ENCODE measurements around the gene ZNF74.
"Not testable (repeated sequence)": the region's sequence is repeated elsewhere in the genome, so short reads cannot be mapped to it uniquely, and the experiment has no call there.

Gene ZNF74

DNA sequence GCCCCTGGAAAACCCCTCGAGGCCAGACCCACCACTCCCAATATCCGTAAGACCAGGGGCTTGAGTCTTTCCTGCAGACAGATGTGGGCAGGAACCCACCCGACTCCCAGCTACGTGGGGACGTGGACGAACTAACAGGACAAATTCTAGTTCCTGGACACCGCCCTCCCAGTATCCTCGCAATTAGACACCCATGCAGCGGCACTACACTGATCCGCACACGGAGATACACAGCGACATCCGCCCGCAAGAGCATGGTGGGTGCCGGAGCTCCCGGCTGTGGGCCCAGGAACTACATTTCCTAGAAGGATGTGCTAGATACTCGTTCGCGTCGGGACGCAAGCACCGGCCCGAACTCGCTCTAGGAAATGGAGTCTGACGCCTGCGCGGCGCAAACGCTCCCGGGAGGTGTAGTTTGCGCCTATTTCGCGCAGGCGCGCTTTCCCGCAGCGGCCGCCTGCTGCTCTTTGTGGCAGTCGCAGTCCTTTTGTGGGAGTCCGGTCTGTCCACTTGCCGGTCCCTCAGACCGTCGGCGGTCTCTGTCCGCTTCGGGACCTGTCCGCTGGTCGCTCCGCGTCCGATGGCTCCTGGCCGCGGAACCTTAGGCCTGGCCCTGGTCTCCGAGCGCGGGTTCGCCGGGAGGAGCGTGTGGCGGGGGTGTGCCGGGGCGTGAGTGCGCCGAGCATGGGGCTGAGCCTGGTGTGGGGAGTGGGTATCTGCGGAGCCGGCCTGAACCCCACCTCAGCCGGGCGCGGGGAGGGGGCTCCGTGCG lies at the start of gene ZNF74:
ZNF74 (plus strand) TSS at position 447 of the 772 bp plus-strand sequence. CDS start 478 bp downstream, outside the sequence.
- peak; percentile 96 for DNase-seq (ENCODE audit: low read depth, low spot score)

DNA sequence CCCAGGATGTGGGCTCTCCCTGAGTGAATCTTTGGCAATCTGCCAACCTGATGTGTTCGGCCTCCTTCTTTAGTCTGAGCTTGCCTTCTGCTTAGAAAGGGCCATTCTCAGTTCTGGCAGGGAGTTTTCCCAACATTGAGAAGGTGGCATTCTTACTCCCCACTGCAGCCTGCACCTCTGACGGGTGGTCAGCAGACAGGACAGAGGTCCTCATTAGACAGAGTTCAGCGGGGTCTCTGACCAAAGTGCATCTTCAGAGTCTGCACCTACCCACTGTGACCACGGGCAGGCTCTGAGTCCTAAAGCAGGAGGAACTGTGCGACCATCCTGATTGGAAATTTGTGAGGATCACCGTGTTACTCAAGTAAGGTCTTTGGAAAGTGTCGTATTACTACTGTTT lies 47.4 kb upstream of the ZNF74 start:
- not testable (repeated sequence) for DNase-seq (ENCODE audit: low read depth, low spot score)

DNA sequence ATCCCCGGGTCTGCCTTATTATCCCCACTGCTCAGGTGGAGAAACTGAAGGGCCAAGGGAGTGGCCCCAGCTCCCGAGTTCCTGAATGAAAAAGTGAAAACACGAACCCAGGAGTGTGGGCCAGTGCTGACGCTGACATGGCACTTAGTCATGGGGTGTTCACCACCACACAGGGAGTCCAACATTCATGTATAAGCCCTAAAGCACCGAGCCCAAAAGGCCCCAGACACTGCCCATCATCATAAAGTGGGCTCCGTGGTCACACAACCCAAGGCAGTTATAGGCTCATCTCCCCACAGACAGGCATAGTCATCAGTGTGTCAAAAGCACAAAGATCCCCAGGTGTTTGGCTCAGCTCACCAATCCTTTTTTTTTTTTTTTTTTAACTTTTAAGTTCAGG lies 41.4 kb upstream of the ZNF74 start:
- DNase-seq (ENCODE audit: low read depth, low spot score): not testable (repeated sequence)

DNA sequence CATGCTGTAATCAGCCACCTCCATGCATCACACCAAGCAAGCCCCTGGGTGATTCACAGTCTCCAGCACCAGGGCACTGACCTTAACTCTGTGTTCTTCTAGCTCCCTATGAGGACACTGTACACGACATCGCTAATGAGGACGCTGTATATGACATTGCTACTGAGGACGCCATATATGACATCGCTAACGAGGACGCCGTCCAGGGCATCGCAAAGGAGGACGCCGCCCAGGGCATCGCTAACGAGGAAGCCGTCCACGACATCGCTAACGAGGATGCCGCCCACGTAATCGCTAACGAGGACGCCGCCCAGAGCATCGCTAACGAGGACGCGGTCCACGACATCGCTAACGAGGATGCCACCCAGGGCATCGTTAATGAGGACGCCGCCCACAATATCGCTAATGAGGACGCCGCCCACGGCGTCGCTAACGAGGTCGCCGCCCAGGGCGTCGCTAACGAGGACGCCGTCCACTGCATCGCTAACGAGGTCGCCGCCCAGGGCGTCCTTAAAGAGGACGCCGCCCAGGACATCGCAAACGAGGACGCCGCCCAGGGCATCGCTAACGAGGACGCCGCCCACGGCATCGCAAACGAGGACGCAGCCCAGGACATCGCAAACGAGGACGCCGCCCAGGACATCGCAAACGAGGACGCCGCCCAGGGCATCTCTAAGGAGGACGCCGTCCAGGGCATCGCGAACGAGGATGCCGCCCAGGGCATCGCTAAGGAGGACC lies 39.5 kb upstream of the ZNF74 start:
- no peak for DNase-seq (ENCODE audit: low read depth, low spot score)

DNA sequence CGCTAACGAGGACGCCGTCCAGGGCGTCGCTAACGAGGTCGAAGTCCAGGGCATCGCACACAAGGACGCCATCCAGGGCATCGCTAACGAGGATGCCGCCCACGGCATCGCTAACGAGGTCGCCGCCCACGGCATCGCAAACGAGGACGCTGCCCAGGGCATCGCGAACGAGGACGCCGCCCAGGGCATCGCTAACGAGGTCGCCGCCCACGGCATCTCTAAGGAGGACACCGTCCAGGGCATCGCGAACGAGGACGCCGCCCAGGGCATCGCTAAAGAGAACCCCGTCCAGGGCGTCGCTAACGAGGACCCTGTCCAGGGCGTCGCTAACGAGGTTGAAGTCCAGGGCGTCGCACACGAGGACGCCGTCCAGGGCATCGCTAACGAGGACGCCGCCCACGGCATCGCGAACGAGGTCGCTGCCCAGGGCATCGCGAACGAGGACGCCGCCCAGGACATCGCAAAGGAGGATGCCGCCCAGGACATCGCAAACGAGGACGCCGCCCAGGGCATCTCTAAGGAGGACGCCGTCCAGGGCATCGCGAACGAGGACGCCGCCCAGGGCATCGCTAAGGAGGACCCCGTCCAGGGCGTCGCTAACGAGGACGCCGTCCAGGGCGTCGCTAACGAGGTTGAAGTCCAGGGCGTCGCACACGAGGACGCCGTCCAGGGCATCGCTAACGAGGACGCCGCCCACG lies 37.9 kb upstream of the ZNF74 start:
- DNase-seq (ENCODE audit: low read depth, low spot score): not testable (repeated sequence)

DNA sequence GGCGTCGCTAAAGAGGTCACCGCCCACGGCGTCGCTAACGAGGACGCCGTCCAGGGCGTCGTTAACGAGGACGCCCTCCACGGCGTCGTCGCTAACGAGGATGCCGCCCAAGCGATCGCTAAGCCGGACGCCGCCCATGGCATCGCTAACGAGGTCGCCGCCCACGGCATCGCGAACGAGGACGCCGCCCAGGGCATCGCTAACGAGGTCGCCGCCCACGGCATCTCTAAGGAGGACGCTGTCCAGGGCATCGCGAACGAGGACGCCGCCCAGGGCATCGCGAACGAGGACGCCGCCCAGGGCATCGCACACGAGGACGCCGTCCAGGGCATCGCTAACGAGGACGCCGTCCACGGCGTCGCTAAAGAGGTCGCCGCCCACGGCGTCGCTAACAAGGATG lies 37.0 kb upstream of the ZNF74 start:
- not testable (repeated sequence) for DNase-seq (ENCODE audit: low read depth, low spot score)

DNA sequence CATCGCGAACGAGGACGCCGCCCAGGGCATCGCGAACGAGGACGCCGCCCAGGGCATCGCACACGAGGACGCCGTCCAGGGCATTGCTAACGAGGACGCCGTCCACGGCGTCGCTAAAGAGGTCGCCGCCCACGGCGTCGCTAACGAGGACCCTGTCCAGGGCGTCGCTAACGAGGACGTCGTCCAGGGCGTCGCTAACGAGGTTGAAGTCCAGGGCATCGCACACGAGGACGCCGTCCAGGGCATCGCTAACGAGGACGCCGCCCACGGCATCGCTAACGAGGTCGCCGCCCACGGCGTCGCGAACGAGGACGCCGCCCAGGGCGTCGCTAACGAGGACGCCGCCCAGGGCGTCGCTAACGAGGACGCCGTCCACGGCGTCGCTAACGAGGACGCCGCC lies 36.0 kb upstream of the ZNF74 start:
- not testable (repeated sequence) for DNase-seq (ENCODE audit: low read depth, low spot score)

DNA sequence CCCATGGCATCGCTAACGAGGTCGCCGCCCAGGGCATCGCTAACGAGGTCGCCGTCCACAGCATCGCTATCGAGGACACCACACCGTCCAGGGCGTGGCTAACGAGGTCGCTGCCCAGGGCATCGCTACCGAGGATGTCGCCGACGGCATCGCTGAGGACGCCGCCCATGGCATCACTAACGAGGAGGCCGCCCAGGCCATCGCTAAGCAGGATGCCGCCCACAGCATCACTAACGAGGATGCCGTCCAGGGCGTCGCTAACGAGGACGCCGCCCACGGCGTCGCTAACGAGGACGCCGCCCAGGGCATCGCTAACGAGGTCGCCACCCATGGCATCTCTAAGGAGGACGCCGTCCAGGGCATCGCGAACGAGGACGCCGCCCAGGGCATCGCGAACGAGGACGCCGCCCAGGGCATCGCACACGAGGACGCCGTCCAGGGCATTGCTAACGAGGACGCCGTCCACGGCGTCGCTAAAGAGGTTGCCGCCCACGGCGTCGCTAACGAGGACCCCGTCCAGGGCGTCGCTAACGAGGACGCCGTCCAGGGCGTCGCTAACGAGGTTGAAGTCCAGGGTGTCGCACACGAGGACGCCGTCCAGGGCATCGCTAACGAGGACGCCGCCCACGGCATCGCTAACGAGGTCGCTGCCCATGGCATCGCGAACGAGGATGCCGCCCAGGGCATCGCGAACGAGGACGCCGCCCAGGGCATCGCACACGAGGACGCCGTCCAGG lies 35.3 kb upstream of the ZNF74 start:
- not testable (repeated sequence) for DNase-seq (ENCODE audit: low read depth, low spot score)

DNA sequence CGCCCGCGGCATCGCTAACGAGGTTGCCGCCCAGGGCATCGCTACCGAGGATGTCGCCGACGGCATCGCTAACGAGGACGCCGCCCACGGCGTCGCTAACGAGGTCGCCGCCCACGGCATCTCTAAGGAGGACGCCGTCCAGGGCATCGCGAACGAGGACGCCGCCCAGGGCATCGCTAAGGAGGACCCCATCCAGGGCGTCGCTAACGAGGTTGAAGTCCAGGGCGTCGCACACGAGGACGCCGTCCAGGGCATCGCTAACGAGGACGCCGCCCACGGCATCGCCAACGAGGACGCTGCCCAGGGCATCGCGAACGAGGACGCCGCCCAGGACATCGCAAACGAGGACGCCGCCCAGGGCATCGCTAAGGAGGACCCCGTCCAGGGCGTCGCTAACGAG lies 33.7 kb upstream of the ZNF74 start:
- not testable (repeated sequence) for DNase-seq (ENCODE audit: low read depth, low spot score)

DNA sequence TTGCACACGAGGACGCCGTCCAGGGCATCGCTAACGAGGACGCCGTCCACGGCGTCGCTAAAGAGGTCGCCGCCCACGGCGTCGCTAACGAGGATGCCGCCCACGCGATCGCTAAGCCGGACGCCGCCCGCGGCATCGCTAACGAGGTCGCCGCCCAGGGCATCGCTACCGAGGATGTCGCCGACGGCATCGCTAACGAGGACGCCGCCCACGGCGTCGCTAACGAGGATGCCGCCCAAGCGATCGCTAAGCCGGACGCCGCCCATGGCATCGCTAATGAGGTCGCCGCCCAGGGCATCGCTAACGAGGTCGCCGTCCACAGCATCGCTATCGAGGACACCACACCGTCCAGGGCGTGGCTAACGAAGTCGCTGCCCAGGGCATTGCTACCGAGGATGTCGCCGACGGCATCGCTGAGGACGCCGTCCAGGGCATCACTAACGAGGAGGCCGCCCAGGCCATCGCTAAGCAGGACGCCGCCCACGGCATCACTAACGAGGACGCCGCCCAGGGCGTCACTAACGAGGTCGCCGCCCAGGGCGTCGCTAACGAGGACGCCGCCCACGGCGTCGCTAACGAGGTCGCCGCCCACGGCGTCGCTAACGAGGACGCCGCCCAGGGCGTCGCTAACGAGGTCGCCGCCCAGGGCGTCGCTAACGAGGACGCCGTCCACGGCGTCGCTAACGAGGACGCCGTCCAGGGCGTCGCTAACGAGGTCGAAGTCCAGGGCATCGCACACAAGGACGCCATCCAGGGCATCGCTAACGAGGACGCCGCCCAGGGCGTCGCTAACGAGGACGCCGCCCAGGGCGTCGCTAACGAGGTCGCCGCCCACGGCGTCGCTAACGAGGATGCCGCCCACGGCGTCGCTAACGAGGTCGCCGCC lies 32.8 kb upstream of the ZNF74 start:
- DNase-seq (ENCODE audit: low read depth, low spot score): not testable (repeated sequence)

DNA sequence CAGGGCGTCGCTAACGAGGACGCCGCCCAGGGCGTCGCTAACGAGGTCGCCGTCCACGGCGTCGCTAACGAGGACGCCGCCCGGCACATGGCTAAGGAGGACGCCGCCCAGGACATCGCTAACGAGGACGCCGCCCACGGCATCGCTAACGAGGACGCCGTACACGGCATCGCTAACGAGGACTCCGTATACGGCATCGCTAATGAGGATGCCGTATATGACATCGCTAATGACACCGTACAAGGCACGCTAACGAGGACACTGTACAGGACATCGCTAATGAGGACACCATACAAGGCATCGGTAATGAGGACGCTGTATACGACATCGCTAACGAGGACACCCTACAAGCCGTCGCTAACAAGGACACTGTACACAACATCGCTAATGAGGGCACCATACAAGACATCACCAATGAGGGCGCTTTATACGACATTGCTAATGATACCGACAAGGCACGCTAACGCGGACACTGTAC lies 32.2 kb upstream of the ZNF74 start:
- not testable (repeated sequence) for DNase-seq (ENCODE audit: low read depth, low spot score)

DNA sequence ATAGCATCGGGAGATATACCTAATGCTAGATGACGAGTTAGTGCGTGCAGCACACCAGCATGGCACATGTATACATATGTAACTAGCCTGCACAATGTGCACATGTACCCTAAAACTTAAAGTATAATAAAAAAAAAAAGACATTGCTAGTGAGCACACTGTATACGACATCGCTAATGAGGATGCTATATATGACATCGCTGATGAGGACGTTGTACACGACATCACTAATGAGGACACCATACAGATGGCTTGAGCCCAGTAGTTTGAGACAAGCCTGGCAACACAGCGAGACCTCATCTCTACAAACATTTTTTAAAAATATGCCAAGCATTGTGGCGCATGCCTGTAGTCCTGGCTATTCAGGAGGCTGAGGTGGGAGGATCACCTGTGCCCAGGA lies 31.5 kb upstream of the ZNF74 start:
- not testable (repeated sequence) for DNase-seq (ENCODE audit: low read depth, low spot score)

DNA sequence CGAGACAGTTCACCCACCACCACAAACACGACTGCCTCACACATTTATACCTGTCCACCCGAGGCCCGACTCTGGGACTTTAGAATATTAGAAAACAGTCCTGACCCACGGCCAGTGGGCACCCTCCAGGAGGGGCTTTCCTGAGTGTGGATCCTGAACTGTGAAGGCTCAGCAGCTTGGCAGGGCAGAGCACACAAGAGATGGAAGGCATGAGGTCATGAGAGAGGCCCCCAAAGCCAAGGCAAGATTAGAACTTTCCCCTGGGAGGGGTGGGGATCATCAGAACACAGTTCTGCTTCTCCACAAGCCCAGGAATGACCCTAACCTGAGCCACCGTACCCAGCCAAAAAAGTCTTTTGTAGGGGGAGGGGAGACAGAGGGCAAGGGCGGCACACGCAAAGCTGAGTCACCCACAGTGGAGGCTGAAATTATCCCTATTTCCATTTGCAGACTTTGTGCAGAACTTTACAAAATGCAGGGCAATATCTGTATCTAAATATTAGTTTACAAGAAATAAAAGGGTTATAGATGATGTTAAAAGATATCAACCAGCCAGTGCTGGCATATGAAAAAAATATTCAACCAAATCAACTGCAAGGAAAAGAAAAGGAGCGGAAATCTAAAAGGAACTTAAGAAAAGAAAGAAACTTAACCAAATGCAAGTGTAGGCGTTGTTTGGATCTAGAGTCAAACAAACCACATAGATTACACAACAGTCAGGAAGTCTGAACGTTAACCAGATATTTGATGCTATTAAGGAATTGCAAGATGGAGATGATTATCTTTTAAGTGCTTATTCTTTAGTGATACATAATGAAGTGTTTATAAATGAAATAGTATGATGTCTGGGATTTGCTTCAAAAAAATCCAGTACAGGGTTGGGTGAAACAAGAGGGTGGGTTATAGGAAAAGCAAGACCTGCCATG lies 29.4 kb upstream of the ZNF74 start:
- DNase-seq (ENCODE audit: low read depth, low spot score): not testable (repeated sequence)

DNA sequence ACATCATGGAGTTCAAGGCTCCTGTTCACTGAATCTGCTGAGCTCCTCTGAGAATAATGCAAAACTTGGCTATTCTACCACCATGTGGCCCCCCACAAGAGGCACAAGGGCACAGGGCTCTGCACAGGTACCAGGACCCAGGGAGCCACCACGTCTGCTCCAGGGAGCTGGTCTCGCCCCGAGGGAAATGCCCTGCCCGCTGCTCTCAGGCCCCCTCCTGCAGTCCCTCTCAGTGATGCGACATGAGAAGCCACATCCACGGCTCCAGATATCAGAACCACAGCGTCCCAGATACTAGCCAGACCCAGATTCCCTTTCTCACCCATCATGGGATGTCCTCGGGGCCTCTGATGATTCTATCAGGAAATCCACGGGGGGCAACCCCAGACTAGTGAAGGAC lies 27.1 kb upstream of the ZNF74 start:
- not testable (repeated sequence) for DNase-seq (ENCODE audit: low read depth, low spot score)

DNA sequence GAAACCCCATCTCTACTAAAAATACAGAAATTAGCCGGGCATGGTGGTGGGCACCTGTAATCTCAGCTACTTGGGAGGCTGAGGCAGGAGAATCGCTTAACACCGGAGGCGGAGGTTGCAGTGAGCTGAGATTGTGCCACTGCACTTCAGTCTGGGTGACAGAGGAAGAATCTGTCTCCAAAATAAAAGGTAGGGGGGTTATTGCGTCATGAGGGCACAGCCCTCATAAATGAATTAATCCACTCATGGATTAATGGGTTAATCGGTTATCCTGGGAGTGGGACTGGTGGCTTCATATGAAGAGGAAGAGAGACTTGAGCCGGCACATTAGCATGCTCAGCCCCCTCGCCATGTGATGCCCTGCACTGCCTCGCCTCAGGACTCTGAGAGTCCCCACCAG lies 25.1 kb upstream of the ZNF74 start:
- DNase-seq (ENCODE audit: low read depth, low spot score): not testable (repeated sequence)

DNA sequence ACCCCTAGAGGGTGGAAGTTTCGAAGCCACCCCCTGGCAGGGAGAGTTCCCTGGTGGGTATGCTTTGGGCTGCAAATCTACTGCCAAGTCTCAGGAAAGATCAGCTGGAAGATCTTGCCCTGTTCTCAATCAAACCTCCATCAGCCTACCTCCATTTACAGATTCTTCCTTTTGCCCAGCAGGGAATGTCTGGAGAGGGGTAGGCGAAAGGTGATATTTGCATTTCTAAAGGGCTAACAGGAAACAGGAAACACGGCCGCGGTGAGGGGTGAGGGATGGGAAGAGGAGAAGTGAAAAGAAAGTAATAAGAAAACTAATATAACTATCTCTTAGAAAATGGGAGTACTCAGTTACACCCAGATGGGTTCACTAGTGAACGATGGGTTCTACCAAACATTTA lies 22.3 kb upstream of the ZNF74 start:
- DNase-seq (ENCODE audit: low read depth, low spot score): not testable (repeated sequence)

DNA sequence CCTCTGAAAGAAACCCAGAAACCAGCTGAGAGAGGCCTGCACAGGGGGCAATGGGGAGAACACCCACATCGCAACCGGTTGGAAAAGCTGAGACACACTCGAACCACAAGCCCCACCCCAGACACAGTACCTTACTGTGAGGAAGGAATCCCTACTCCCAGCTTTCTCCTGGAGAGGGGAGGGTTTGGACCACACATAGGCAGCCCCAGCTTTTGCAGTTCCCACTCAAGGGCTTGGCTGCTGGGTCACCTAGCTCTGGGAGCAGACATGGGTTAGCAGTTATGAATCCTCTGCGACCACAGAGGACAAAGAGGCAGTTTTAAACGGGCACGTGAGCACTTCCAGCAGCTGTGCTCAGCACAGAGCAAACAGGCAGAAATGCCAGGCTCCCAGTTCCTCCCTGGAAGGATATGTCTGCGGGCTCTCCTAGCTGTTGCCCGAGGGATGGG lies 21.5 kb upstream of the ZNF74 start:
- not testable (repeated sequence) for DNase-seq (ENCODE audit: low read depth, low spot score)

DNA sequence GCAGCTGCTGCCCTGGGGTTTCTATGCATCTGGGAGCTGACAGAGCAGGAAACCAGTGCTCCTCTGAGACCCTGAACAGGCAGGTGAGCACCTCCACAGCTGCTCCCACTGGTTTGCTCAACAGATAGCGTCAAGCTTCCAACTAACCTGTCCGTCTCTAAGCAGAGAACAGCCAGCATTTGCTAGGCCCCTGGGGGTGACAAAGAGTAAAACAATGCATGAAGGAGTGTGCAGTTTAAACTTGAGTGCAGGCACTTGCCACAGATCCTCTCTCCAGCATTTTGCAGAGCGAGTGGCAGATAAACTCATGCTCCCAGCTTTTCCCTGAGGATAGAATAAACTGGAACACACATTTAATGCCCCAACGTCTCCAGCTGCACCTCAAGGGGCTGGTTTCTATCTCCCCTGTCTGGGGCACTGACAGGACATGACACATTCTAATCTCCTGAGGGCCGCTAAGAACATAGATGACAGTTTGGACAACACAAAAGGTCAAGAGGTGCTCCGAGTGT lies 20.7 kb upstream of the ZNF74 start:
- DNase-seq (ENCODE audit: low read depth, low spot score): not testable (repeated sequence)

DNA sequence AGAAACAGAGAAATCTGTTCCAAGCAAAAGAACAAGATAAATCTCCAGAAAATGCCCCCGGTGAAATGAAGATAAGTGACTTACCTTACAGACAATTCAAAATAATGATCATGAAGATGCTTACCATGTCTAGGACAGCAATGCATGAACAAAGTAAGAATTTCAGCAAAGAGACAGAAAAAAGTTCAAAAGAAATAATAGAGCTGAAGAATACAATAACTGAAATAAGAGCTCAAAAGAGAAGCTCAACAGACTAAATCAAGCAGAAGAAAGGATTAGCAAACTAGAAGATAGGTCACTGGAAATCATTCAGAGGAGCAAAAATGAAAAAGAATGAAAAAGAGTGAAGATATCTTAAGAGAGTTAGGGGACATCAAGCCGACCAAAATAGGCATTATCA lies 19.8 kb upstream of the ZNF74 start:
- DNase-seq (ENCODE audit: low read depth, low spot score): not testable (repeated sequence)
